Neural cell (in vitro differentiated cells): ENCODE results near the gene INPP5B. TPM values are rescaled to one million over a fixed set of nuclear protein-coding genes. Genes with fewer than 3 reads are reported as not detected.

ENCODE experiments used
- H2AFZ ChIP-seq: fragments of 200-600, 300-800 bp; sonication (generic), shearing (Covaris generic); 2 replicates; pipeline ENCODE4 v1.6.0; 2014; ENCODE audit warnings: low read depth, mild to moderate bottlenecking, antibody characterized with exemption, low read length, moderate library complexity
- H3F3A ChIP-seq: fragments of 200-600 bp; shearing (Covaris generic); 2 replicates; pipeline ENCODE4 v1.6.1; 2016; ENCODE audit warnings: mild to moderate bottlenecking, moderate library complexity, mixed read lengths, antibody characterized with exemption, low read length; ENCODE audit not compliant: insufficient read depth, poor library complexity, severe bottlenecking
- H3K27ac ChIP-seq: fragments of 200-600, 300-800 bp; sonication (generic), shearing (Covaris generic); 2 replicates; pipeline ENCODE4 v1.5.1; 2014; ENCODE audit warnings: mild to moderate bottlenecking, low read length, moderate library complexity
- H3K27me3 ChIP-seq: fragments of 300-800, 200-600 bp; sonication (generic), shearing (Covaris generic); 2 replicates; pipeline ENCODE4 v1.6.0; 2014; ENCODE audit warnings: mild to moderate bottlenecking, low read depth, low read length, moderate library complexity; ENCODE audit not compliant: insufficient read depth
- H3K36me3 ChIP-seq: fragments of 300-800, 200-600 bp; sonication (generic), shearing (Covaris generic); 2 replicates; pipeline ENCODE4 v1.5.1; 2014; ENCODE audit warnings: mild to moderate bottlenecking, antibody characterized with exemption, low read length, moderate library complexity; ENCODE audit not compliant: insufficient read depth
- H3K4me2 ChIP-seq: fragments of 300-800, 200-600 bp; sonication (generic), shearing (Covaris generic); 2 replicates; pipeline ENCODE4 v1.6.0; 2014; ENCODE audit warnings: mild to moderate bottlenecking, low read length
- H3K4me3 ChIP-seq: fragments of 300-800, 200-600 bp; sonication (generic), shearing (Covaris generic); 2 replicates; pipeline ENCODE4 v1.5.1; 2014; ENCODE audit warnings: mild to moderate bottlenecking, low read length, moderate library complexity
- H3K79me2 ChIP-seq: fragments of 200-600 bp; shearing (Covaris generic); replicated peaks from 2 replicates; pipeline ENCODE4 v1.6.0; 2014; ENCODE audit warnings: mild to moderate bottlenecking, low read length, moderate library complexity; ENCODE audit not compliant: insufficient read depth
- H3K9ac ChIP-seq: fragments of 300-800, 200-600 bp; sonication (generic), shearing (Covaris generic); 2 replicates; pipeline ENCODE4 v1.6.1; 2016; ENCODE audit warnings: mild to moderate bottlenecking, low read length, mixed read lengths
- H3K9me2 ChIP-seq: fragments of 200-600 bp; shearing (Covaris generic); 2 replicates; pipeline ENCODE4 v1.6.1; 2016; ENCODE audit warnings: mild to moderate bottlenecking, low read length, mixed read lengths; ENCODE audit not compliant: insufficient read depth
- H3K9me3 ChIP-seq: fragments of 200-600, 300-800 bp; sonication (generic), shearing (Covaris generic); 2 replicates; pipeline ENCODE4 v1.6.1; 2016; ENCODE audit warnings: mild to moderate bottlenecking, mixed run types, low read length, moderate library complexity, mixed read lengths
- H4K20me1 ChIP-seq: fragments of 200-600 bp; shearing (Covaris generic); 2 replicates; pipeline ENCODE4 v1.6.1; 2016; ENCODE audit warnings: mild to moderate bottlenecking, mixed run types; ENCODE audit not compliant: insufficient read depth
- CTCF ChIP-seq: fragments of 450-650 bp; IDR thresholded peaks from 2 replicates; pipeline ENCODE4 v1.5.1; 2014; ENCODE audit warnings: antibody characterized with exemption, mild to moderate bottlenecking, moderate library complexity; ENCODE audit not compliant: poor library complexity, severe bottlenecking
- EP300 ChIP-seq: fragments of 450-650 bp; conservative IDR thresholded peaks from 2 replicates; pipeline ENCODE4 v1.6.1; 2014; ENCODE audit warnings: antibody characterized with exemption, mild to moderate bottlenecking, moderate library complexity; ENCODE audit not compliant: poor library complexity, severe bottlenecking
- EZH2 ChIP-seq: fragments of 200-600, 300-800 bp; shearing (Covaris generic), sonication (generic); IDR thresholded peaks from 2 replicates; pipeline ENCODE4 v1.6.1; 2014; ENCODE audit warnings: antibody characterized with exemption, low read length, borderline replicate concordance, mild to moderate bottlenecking; ENCODE audit not compliant: insufficient read depth, poor library complexity, severe bottlenecking
- MXI1 ChIP-seq: fragments of 450-650 bp; conservative IDR thresholded peaks from 2 replicates; pipeline ENCODE4 v1.6.1; 2014; ENCODE audit warnings: antibody characterized with exemption, mild to moderate bottlenecking; ENCODE audit not compliant: poor library complexity, severe bottlenecking
- POLR2AphosphoS5 ChIP-seq: IDR thresholded peaks from 2 replicates; pipeline ENCODE4 v1.6.1; 2012
- RAD21 ChIP-seq: fragments of 450-650 bp; conservative IDR thresholded peaks from 2 replicates; pipeline ENCODE4 v1.6.1; 2014; ENCODE audit warnings: antibody characterized with exemption, mild to moderate bottlenecking, moderate library complexity
- REST ChIP-seq: IDR thresholded peaks from 2 replicates; pipeline ENCODE4 v1.6.1; 2012; ENCODE audit warnings: borderline replicate concordance
- SMC3 ChIP-seq: fragments of 450-650 bp; conservative IDR thresholded peaks from 2 replicates; pipeline ENCODE4 v1.6.1; 2014; ENCODE audit warnings: antibody characterized with exemption, mild to moderate bottlenecking, moderate library complexity; ENCODE audit not compliant: poor library complexity
- polyA plus RNA-seq: library from polyadenylated mRNA; depleted of rRNA; stranded (reverse); fragments of >200 nt; gene quantifications from 2 replicates; pipeline ENCODE4 v1.2.3, GENCODE V29; 2014

INPP5B gene
- polyA plus RNA-seq, 1 donor from 2014 or later: 13.4 TPM

- H3F3A ChIP-seq: no peaks in the 10 kb centered on the region
- H3K79me2 ChIP-seq: no peaks in the 10 kb centered on the region
- H4K20me1 ChIP-seq: no peaks in the 10 kb centered on the region
- no peaks in the 10 kb centered on the region for H3K9me2 ChIP-seq
- H3K27me3 ChIP-seq: no peaks in the 10 kb centered on the region
- H3K36me3 ChIP-seq: peaks cover 7% of the 10 kb centered on the region
- no peak overlapping the region for H3K4me3 ChIP-seq
- no peak overlapping the region for H3K9ac ChIP-seq
- no peaks in the 10 kb centered on the region for H3K9me3 ChIP-seq
- H3K27ac ChIP-seq: no peak overlapping the region
- TF ChIP-seq CTCF: no peak
- no peak for TF ChIP-seq EP300
- no peak for TF ChIP-seq POLR2AphosphoS5
- no peak for TF ChIP-seq SMC3
- TF ChIP-seq EZH2: no peak
- no peak overlapping the region for H3K4me2 ChIP-seq
- H2AFZ ChIP-seq: no peak overlapping the region
Observed at GRCh38 chr1:37867784-37868183, 79.1 kb downstream of the INPP5B start.

- Histone ChIP-seq H3K9me2 (no peaks in the 10 kb centered on the region), H3K4me2 (no peak overlapping the region), H3K36me3 (peaks cover 7% of the 10 kb centered on the region), H3K27ac (no peak overlapping the region), H2AFZ (no peak overlapping the region), H3K79me2 (no peaks in the 10 kb centered on the region), H3K9me3 (no peaks in the 10 kb centered on the region), H4K20me1 (no peaks in the 10 kb centered on the region), H3K9ac (no peak overlapping the region), H3F3A (no peaks in the 10 kb centered on the region), H3K4me3 (no peak overlapping the region), H3K27me3 (no peaks in the 10 kb centered on the region)
- TF ChIP-seq CTCF (no peak), EP300 (no peak), MXI1 (no peak), REST (no peak), EZH2 (no peak), SMC3 (no peak), POLR2AphosphoS5 (no peak), RAD21 (no peak)
Observed at GRCh38 chr1:37866491-37866890, 80.4 kb downstream of the INPP5B start.
